ENCODE measurements around the gene KIAA0753.
"Not testable (repeated sequence)": the region's sequence is repeated elsewhere in the genome, so short reads cannot be mapped to it uniquely, and the experiment has no call there.

Gene KIAA0753

GRCh38 chr17:6668727-6669425 lies 28.4 kb upstream of the KIAA0753 start:
- DNase-seq (ENCODE audit: low read depth), result no peak

GRCh38 chr17:6668219-6668618 lies 27.7 kb upstream of the KIAA0753 start:
- DNase-seq (ENCODE audit: low read depth), result no peak

DNA sequence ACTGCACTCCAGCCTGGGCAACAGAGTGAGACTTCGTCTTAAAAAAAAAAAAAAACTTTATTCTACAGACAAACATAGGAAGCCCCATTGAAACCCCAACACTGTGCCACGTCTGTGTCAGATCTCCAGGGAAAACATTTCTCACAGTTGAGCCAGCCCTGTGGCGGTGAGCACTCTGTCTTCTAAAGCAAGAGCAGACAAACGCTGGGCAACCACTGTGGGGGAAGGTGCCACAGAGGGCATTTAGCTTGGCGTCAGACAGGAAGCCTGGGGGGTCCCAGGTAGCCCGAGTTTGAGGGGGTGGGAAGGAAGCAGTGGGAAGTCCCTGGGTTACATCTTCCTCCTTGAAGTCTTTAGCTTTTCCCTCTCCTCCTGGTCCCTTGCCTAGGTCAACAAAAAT lies 27.0 kb upstream of the KIAA0753 start:
- DNase-seq (ENCODE audit: low read depth), result no peak

DNA sequence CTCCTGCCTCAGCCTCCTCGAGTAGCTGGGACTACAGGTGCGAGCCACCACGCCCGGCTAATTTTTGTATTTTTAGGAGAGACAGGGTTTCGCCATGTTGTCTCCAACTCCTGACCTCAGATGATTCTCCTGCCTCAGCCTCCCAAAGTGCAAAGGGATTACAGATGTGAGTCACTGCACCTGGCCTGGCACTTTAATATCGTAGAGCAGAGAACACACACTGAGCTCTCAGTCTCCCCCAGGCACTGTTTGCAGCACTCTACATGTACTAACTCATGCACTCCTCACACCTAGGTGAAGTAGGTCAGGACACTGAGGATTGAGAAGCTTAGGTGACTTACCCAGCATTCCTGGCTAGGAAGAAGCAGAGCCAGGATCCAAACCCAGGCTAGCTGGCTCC lies 26.0 kb upstream of the KIAA0753 start:
- no peak for DNase-seq (ENCODE audit: low read depth)

DNA sequence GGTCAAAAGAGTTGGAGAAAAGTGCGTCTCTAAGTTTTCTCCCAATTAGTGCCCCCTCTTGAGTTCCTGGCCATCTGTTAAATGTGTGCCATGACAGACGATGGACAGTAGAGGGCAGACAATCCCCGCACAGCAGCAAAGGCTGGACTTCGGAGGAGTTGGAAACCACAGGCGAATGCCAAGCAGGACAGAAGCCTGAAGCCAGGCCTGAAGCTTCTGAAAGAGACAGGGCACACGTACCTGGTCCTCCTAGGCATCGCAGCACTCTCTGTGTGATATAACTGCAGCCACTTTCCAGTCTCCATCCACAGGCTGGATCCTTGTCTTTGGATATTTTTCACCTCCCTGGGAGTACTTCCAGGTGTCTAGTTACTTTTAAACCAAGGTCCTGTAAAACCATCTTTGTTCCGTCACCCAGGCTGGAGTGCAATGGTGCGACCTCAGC lies 25.6 kb upstream of the KIAA0753 start:
- no peak for DNase-seq (ENCODE audit: low read depth)

DNA sequence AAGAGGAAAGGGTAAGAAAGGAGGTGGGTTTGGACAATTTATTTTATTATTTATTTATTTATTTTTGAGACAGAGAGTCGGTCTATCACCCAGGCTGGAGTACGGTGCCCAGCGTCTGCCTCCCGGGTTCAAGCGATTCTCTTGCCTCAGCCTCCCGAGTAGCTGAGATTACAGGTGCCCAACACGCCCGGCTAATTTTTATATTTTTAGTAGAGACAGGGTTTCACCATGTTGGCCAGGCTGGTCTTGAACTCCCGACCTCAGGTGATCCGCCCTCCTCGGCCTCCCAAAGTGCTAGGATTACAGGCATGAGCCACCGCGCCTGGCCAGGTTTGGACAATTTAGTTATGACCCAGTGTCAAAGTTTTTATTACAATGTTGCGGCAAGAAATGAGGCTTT lies 22.7 kb upstream of the KIAA0753 start:
- DNase-seq (ENCODE audit: low read depth), result not testable (repeated sequence)

DNA sequence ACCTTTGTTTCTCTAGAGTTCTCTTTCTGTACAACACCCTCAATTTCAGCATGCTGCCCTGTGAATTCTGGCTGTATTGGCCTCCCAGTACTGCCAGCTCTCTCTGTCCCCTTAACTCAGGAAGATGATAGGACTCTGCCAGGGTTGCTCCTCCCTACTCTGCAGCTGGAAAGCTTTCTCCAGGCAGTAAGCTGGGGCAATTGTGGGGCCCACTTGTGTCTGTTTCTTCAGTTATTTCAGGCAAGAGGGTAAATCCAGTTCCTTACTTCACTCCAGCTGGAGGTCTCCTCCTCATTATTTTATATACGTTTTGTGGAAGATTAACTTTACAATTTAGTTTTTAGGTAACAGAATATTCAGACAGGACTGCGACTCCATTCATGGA lies 20.9 kb upstream of the KIAA0753 start:
- DNase-seq (ENCODE audit: low read depth), result no peak

DNA sequence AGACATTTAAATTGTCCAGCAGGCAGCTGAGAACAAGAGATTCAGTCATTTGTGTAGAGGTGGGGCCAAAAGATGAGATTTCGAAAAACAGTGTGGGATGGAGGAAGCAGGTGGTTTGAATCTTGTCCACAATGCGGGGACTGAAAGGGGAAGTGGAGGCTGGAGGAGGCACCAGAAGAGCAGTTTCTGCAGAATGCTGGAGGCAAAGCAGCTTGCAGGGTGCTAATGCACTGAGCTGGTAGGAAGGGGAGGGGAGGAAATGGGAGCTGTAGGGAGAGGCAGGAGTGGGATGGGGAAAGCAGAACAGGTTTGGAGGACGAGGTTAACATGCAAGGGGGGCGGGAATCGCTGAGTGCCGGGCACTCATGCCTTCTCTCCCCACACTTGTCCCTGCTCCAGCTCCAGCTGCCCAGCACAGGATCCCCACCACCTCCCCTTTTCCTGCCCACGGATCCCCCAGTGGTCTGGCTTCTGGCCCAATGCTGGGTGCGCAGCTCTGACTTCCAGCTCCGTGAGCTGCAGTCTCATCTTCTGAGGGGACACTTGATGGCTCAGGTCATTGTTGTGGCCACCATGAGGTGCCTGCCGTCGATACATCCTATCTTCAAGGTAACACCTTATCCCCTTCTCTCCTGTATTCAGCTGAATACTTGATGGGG lies 20.4 kb upstream of the KIAA0753 start:
- no peak for DNase-seq (ENCODE audit: low read depth)

DNA sequence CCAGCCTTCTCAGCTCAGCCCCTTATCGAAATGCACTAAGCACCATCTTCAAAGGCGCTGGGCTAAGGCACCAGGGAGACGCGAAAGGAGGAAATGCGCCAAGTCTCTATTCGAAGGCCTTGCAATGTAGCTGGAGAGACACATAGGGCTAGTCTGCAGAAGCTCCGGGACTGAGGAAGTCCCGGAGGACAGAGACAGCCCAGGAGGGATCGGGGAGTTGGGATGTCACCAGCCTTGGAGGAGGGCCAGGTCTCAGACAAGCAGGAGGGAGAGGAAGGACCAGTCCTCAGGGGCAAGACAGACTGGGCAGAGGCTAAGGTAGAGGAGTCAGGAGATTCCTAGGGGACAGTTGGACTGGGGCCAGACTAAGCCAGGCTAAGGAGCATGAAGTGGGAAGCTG lies 19.6 kb upstream of the KIAA0753 start:
- no peak for DNase-seq (ENCODE audit: low read depth)

- not testable (repeated sequence) for DNase-seq (ENCODE audit: low read depth)
These were observed 17.9 kb upstream of the KIAA0753 start for GRCh38 chr17:6658411-6658810.

- DNase-seq (ENCODE audit: low read depth), result no peak
These were observed 17.2 kb upstream of the KIAA0753 start for GRCh38 chr17:6657633-6658287.

DNA sequence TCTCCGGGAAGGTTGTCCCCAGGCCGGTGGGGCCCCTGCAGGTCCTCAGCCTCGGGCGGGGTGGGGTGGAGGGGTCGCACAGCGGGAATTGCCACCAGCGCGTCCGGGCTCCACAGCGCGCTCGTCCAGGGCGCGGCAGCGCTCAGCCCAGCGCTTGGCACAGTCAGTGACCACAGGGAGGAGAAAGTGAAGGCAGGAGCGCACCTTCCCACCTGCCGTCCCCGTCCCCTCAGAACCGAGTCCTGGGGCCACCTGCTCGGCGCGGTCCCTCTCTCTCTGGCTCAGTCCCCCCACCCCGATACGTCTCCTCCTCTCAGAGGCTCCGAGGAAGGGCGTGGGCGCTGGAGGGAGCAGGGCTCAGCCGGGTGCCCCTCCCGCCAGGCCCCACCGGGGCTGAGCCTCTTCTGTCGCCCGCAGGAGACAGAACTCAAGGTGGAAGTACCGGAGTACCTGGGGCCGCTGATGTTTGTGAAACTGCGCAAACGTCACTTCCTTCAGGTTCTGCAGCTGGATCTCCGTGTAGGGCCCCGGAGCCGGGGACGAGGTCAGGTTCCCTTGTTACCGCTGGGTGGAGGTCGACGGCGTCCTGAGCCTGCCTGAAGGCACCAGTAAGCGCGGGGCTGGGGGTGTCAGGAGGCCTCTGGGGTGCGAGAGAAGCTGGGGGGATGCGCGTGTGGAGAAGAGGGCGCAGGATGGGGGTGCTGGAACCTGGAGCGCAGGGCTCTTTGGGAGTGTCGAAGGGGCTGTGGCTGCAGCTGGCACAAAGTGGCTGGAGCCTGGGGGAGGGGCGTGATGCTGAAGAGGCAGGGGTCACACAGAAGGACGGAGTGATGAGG lies 16.5 kb upstream of the KIAA0753 start:
- DNase-seq (ENCODE audit: low read depth), result not testable (repeated sequence)

DNA sequence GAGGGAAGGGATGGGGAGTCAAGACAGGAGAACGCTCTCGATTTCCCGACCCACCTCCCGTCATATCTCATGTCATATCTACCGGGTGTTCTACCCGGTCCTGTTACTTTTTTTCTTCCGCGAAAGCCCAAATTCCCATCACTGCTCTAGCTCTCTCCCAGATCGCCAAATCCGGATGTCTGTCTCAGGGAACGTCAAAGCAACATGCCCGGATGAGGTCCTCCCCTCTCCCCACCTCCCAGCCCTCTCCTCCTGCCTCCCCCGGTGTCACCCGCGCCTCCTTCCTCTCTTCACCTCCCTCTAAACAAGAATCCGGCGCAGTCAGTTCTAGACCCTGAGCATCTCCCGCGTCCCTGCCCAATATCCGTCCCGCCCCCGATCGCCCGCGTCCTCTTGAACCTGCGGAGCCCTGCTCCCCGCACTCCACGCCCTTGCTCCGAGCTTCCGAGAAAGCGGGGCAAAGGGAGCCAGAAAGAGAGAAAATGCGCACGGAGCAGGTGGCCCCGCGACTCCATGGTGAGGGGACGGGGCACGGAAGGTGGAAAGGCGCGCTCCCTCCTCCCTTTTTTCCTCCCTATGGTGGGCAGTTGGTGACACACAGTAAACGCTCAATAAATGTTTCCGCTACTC lies 15.3 kb upstream of the KIAA0753 start:
- not testable (repeated sequence) for DNase-seq (ENCODE audit: low read depth)

DNA sequence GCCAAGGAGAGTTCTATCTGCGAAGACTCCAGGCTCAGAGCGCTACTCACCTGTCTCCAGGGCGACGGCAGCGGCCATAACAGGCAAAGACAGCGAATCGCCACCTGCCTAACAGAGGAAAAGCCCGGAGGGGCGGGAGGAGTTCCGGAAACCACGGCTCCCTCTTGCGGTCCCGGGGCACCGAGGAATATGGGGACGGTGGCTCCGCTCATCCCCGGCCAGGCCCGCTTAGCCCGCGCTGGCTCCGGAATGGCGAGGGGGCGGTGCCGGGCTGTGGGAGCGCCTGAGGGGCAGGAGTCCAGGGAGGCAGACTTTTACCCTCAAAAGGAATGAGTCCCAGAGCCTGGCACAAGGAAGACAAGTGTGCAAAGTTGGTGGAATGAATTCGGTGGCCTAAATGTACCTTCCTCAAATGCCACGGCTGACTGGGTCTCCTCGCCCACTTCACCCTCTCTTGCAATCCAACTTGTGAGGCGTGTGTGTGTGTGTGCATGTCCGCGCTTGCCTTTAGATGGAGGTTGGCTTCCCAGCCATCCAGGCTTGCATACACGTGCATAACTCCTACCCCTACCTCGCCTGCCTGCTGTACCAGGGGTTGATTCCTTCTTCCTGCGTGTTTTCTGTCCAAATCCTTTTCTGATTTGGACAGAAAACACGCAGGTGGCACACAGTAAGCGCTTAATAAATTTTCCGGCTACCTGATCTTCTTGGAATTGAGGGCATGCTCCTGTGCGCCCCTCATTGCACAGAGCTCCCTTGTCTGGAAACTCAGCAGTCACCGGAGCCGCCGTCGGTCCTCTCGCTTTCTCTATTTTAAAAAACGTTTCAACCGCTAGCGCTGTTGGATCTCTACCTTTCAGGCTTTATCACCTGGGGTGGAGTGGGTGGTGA lies 14.6 kb upstream of the KIAA0753 start:
- no peak for DNase-seq (ENCODE audit: low read depth)

DNA sequence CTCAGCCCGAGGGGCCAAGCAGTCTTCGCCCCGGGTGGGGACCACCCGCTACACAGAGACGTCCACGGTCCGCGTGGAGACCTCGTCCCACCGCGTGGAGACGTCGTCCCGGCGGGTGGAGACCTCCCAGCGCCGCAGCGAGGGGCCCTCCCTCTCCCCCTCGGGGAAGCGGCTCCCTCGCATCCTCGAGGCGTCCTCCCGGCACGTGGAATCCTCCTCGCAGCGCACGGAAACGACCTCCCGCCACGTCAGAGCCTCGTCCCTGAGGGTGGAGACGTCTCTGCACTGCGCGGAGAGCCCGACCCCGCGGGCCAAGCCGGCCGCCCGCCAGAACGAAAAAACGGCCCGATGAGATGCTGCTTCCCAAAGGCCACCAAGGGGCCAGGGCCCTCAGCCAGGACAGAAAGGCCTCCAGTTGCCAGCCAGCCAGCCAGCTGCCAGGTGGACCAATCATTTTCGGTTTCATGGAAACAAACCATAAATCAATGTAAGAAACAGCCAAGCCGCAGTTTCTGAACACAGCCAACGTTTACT lies 11.5 kb upstream of the KIAA0753 start:
- no peak for DNase-seq (ENCODE audit: low read depth)

GRCh38 chr17:6651354-6651918 lies 10.9 kb upstream of the KIAA0753 start, which contains the start of the genes C17orf100 and MED31:
C17orf100 (plus strand) TSS chr17:6651762; CDS start chr17:6651914, 152 bp downstream.
MED31 (minus strand) TSS chr17:6651605; CDS start chr17:6651528, 77 bp downstream.
- DNase-seq (ENCODE audit: low read depth), result peak; percentile 93

GRCh38 chr17:6648181-6648580 lies 7.7 kb upstream of the KIAA0753 start:
- DNase-seq (ENCODE audit: low read depth), result no peak

DNA sequence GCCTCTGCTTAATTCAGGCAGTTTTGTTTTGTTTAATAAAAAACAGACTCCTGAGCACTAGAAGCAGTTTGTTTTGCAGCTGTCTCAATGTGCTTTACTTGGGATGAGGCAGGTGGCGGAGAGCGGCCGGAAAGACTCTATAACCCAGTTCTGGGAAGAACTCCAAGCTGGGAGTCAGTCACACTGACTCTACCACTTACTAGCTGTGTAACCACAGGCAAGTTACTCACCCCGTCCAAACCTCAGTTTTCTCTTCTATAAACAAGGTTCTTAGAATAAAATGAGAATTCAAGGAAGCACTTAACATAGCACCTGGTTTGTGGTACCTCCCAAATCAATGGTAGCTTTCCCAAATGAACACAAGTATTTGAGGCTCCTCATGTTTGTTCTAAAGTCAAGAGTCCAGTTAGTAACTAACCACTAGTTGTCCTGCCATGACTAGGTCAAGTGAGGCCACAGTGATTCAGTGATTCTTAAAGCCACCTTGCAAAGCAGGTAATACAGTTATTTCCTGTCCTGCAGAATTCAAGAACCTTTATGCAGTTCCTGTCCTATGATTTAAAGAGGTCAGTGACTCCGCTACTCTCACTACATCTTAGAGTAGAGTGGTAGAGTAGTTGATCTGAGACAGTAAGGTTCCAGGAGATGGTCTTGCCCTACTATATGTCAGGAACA lies 3.1 kb upstream of the KIAA0753 start:
- no peak for DNase-seq (ENCODE audit: low read depth)

DNA sequence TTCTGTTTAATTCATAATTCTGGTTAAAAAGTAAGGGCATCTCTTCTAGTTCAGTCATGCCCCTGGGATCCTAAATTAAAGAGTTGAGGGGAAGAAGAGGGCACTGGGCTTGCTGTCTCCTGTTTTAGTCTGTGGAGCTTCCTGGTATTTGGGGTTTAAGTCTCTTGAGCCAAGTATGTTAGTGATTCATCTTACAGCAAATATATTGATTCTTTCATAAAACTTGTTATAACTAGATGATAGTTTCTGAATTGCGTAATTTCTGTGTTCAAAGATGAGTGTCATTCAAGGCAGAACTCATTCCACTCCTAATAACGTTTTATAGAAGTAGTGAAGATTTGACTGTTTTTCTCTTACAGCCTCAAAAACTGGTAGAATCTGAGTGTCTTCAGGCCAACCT lies 2.1 kb upstream of the KIAA0753 start:
- no peak for DNase-seq (ENCODE audit: low read depth)

Measured in stimulated activated CD8-positive, alpha-beta memory T cell treated with anti-CD3 and anti-CD28 coated beads, Interleukin-7, amount 100 ng/mL, for 24 hours (primary cell).